ENCODE measurements around the gene MYH10.

GRCh38 chr17:8630227-8630801, at the start of gene MYH10:
- TF ChIP-seq, protein P1, sequence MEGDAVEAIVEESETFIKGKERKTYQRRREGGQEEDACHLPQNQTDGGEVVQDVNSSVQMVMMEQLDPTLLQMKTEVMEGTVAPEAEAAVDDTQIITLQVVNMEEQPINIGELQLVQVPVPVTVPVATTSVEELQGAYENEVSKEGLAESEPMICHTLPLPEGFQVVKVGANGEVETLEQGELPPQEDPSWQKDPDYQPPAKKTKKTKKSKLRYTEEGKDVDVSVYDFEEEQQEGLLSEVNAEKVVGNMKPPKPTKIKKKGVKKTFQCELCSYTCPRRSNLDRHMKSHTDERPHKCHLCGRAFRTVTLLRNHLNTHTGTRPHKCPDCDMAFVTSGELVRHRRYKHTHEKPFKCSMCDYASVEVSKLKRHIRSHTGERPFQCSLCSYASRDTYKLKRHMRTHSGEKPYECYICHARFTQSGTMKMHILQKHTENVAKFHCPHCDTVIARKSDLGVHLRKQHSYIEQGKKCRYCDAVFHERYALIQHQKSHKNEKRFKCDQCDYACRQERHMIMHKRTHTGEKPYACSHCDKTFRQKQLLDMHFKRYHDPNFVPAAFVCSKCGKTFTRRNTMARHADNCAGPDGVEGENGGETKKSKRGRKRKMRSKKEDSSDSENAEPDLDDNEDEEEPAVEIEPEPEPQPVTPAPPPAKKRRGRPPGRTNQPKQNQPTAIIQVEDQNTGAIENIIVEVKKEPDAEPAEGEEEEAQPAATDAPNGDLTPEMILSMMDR (IDR thresholded peaks at IDR 0.05; ENCODE audit: low read depth, low read length, poor library complexity, severe bottlenecking), result no peak
- no peak for TF ChIP-seq EZH2phosphoT487 (IDR thresholded peaks at IDR 0.05; ENCODE audit: borderline replicate concordance, low read length)
